ENCODE results near the gene BOK.
A peak's percentile ranks its signal among the peaks of the same experiment; 100 is the strongest.

The BOK gene

GRCh38 chr2:241606186-241606585, 47.6 kb downstream of the BOK start:
- no peak for DNase-seq

GRCh38 chr2:241607162-241607885, 48.8 kb downstream of the BOK start:
- no peak for DNase-seq

- DNase-seq, result no peak
These were observed 50.3 kb downstream of the BOK start for GRCh38 chr2:241608881-241609280.

GRCh38 chr2:241609859-241610793, 51.6 kb downstream of the BOK start:
- peak; percentile 91 for DNase-seq

- DNase-seq, result no peak
These were observed 52.5 kb downstream of the BOK start for GRCh38 chr2:241611062-241611461.

- DNase-seq, result no peak
These were observed 53.8 kb downstream of the BOK start for GRCh38 chr2:241612156-241613016.

- DNase-seq, result no peak
These were observed 54.7 kb downstream of the BOK start for GRCh38 chr2:241613017-241613780.

- no peak for DNase-seq
These were observed 56.5 kb downstream of the BOK start for GRCh38 chr2:241615041-241615440.

GRCh38 chr2:241615522-241616052, 57.0 kb downstream of the BOK start:
- DNase-seq, result no peak

GRCh38 chr2:241616168-241617125, 57.9 kb downstream of the BOK start:
- DNase-seq, result no peak

GRCh38 chr2:241617431-241618154, 59.0 kb downstream of the BOK start:
- no peak for DNase-seq

GRCh38 chr2:241618296-241618805, 59.8 kb downstream of the BOK start:
- DNase-seq, result no peak

GRCh38 chr2:241618829-241619228, 60.3 kb downstream of the BOK start:
- no peak for DNase-seq

GRCh38 chr2:241619597-241620418, 61.3 kb downstream of the BOK start:
- DNase-seq, result peak; percentile 61

GRCh38 chr2:241620419-241620769, 61.8 kb downstream of the BOK start:
- peak; percentile 91 for DNase-seq

Measured in stimulated activated CD4-positive, alpha-beta T cell treated with anti-CD3 and anti-CD28 coated beads, Interleukin-1b, Interleukin-23, amount 100 ng/mL, for 48 hours (primary cell).